Measurements from ENCODE around the gene COL9A3.
"Not testable (repeated sequence)": the region's sequence is repeated elsewhere in the genome, so short reads cannot be mapped to it uniquely, and the experiment has no call there.

The COL9A3 gene

DNA sequence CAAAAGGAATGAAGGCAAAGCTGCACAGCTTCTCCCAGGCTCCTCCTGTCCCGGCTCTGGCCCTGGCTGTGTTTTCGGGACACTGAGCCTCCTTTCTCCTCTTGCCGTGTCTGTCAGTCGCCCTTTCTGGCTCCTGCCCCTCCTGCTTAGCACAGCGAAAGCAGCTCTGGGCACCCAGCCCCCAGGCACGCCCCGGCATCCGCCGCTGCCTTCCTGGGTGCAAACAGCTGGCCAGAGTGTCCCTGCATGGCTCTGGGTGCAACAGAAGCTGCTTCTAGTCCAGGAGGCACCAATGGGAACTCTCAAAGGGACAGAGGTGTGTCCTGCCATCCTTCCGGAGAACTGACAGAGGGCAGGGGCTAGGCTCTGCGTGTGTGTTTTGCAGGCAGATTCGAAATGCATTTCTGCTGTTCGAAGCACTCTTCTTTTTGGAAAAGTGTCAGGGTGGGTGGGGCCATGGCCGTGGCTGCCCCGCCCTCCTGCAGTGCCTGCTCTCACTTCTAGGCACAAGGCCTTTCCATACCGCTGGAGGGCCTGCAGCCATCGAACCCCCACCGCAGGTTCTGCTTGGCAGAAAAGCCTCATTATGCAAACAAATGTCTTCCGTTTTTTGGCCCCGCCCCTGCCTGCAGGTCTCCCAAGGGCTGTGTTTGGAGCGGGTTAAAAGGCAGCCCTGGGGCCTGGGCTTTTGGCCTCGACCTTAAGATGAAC is 15.5 kb downstream of the COL9A3 start:
- in situ Hi-C loops (cut with MboI; ENCODE audit: low sequenced_read_pairs), result no loop called here

DNA sequence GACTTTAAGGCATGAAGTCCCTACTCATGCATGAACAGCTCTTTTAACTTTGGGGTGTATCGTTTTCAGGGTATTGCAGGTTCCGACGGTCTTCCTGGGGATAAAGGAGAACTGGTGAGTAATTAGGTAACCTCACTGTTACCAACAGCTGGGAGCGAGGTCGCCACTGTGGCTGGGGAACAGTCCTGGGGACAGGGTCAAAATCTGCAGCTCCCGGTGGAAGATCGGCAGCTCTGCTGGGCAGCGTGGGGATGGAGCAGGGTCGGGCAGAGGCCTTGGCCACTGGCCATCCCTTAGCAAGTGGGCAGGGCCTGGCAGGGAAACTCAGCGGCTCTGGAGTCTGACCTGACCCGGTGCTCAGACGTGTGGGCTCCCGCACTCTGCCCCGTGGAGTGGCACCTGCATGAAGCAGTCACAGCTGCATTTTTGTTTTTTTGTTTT is 16.1 kb downstream of the COL9A3 start:
- in situ Hi-C loops (cut with MboI; ENCODE audit: low sequenced_read_pairs), result no loop called here

DNA sequence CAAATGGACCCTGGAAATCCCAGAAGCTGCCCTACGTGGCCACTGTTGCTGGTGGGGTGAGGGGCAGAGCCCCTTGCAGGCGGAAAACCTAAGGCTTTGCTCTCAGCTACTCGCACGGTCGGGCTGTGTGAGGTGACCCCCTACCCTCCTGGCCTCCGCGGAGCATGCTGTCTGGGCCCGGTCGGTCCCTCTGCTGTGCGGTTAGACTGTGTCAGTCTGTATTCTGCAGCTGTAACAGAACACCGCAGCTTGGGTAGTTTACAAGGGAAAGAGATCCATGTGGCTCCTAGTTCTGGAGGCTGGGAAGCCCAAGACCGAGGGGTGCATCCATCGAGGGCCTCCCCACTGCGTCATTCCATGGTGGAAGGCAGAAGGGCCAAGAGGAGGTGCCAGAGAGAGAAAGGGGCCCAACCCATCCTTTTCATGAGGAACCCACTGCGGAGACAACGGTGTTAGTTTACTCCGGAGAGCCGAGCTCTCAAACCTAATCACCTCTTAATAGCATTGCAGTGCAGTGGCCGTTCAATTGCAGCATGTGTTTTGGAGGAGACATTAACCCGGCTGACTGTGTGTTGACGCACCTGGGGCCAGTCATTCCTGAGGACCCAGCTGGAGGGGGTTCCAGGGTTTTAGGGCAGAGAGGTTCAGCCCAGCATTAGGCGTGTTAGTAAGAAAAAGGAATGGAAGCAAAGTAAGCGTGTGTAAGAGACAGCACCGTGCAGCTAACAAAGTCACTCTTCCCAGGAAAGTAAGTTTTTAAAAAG is 18.3 kb downstream of the COL9A3 start:
- in situ Hi-C loops (cut with MboI; ENCODE audit: low sequenced_read_pairs), result no loop called here

DNA sequence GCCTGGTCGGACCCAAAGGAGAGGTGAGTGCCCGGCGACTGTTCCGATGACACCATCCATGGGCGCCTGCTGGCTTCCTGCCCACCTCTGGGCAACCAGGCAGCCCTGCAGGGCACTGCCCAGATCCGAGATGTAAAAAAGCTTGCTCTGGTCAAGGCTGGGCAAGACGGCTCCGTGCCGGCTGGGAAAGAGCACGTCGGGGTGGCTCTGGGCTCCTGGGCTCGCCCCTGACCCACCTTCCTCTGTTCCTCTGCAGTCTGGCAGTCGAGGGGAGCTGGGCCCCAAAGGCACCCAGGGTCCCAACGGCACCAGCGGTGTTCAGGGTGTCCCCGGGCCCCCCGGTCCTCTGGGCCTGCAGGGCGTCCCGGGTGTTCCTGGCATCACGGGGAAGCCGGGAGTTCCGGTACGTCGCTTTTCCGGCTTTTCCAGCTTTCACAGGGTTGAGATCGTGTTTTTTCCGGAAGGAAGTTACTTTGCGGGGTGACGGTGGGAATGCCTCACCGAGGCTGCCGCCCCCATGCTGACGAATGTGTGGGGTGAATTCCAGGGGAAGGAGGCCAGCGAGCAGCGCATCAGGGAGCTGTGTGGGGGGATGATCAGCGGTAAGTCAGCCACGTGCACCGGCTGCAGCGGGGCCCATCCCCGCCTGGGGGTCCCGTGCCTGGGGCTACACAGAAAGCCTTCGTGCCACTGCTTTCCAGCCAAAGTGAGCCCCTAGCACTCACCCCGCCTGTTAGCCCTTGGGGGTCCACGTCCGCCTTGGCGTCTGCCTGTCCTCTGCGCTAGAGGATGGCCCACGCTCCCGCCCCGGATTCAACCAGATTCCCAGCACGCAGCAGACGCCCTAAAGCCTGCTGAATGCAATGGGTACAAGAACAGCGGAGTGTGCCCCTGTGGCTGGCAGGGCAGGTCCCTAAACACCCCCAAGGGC is 19.3 kb downstream of the COL9A3 start:
- in situ Hi-C loops (cut with MboI; ENCODE audit: low sequenced_read_pairs), result no loop called here

DNA sequence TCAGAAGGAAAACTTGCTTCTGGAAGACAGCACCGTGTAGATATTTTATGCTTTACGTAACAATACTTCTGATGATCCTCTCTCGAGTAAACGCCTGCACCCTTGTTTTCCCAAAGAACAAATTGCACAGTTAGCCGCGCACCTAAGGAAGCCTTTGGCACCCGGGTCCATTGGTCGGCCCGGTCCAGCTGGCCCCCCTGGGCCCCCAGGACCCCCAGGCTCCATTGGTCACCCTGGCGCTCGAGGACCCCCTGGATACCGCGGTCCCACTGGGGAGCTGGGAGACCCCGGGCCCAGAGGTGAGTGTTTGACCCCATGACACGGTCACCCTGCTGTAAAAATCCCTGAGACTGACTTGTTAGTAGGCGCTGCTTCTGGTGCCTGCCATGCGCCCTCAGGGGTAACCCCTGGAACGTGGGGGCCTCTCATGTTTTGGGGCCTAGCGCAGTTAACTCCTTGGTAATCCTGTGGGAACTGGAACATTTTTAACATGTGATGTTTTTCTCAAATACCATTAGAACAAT is 20.2 kb downstream of the COL9A3 start:
- in situ Hi-C loops (cut with MboI; ENCODE audit: low sequenced_read_pairs), result no loop called here

DNA sequence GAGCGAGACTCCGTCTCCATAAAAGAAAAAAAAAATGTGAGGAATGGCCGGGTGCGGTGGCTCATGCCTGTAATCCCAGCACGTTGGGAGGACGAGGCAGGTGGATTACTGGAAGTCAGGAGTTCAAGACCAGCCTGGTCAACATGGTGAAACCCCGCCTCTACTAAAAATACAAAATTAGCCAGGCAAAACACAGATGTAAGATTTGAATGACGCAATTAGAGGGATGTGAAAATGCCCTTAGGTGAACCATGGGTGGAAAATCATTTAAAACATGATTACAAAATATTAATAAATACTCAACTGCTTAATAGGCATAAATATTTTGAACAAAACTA is 20.9 kb downstream of the COL9A3 start:
- in situ Hi-C loops (cut with MboI; ENCODE audit: low sequenced_read_pairs), result no loop called here

DNA sequence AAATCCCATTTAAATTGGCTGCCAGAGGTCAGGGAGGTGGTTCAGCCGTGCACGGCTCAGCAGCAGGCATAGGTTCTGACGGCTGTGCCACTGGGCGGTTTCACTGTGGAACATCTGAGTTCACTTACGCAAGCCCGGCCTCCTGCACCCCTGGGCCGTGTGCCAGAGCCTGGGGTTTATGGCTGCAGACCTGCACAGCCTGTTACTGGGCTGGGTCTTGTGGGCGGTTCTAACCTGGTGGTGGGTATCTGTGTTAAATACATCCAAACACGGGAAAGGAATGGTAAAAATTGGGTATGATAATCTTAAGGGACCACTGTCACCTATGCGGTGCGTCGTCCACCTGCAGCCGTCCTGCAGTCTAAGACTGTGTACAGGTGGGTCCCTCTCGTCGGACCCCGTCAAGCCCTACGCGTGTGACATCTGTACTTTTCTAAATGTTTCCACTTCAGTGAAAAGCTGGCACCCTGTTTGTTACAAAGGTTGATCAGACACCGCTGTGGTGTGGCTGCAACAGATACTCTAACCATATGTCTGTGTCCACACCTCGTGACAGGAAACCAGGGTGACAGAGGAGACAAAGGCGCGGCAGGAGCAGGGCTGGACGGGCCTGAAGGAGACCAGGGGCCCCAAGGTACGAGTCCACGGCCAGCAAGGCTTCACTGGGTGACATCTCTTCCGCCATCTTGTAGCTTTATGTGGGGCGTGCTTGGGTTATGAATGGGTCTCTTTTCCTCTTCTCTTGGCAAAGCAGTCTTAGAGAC is 21.5 kb downstream of the COL9A3 start:
- in situ Hi-C loops (cut with MboI; ENCODE audit: low sequenced_read_pairs), result no loop called here

DNA sequence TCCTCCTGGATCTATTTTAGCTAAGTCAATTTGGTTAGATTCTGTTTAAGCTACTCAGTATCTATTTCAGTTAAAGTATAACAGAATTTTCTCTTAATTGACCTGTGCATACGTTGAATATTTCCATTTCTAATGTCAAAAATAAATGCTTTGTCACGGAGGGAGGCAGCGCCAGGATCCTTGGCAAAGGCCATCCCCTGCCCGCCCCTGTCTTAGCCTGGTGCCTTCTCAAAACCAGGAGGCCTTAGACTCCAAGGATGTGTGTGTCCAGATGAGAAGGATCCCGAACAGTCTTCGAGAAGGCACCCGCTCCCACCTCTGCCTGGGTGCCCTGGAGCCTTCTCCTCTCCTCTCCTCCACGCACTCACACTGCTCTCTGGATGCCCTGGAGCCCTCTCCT is 22.4 kb downstream of the COL9A3 start:
- in situ Hi-C loops (cut with MboI; ENCODE audit: low sequenced_read_pairs), result no loop called here

DNA sequence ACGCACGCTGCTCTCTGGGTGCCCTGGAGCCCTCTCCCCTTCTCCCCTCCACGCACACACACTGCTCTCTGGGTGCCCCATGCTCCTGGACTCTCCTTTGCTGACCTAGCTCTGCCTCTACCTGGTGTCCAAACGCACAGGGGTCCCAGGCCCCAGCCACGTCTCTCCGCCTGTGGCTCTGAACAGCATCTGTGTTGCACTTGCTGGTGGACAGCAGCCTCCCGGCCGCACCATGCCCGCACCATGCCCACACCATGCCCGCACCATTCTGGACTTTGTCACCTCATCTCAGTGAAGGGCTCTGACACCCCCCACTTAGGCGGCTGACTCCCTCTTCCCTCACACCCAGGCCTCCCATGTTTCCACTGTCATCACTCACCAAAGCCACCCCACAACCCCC is 23.0 kb downstream of the COL9A3 start:
- in situ Hi-C loops (cut with MboI; ENCODE audit: low sequenced_read_pairs), result no loop called here

DNA sequence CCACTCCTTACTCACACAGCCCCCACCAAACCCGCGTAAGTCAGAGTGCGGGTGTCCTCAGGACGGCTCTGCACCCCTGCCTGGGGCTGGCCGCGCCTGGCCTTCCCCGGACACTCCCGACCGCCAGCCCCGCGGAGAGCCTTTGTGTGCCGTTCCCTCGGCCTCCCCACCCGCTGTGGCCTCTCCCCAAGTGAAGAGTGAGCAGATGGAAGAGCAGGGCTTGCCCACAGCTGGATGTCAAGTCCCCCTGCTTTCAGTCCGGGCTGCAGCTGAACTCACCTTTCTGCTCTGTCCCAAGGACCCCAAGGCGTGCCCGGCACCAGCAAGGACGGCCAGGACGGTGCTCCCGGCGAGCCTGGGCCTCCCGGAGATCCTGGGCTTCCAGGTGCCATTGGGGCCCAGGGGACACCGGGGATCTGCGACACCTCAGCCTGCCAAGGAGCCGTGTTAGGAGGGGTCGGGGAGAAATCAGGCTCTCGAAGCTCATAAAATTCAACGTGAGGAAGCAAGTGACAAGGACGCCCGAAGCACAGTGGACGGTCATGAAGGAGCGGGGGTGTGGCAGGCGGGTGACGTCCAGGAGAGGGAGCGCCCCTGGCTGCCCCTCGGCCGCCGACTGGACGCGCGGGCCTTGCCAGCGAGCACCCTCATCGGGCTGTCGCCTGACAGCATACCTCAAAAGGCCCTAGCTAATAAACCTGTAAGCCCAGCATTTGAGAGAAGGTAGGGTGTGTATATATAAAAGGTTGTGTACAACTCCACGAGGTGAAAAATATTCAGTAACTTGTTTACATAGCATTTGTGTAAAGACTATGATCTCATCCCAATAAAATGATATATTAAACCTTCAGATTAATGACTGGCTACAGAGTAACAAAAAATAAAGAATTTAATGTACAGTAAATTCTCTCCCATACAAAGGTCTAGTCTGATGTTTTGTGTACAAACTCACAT is 23.7 kb downstream of the COL9A3 start:
- in situ Hi-C loops (cut with MboI; ENCODE audit: low sequenced_read_pairs), result no loop called here

DNA sequence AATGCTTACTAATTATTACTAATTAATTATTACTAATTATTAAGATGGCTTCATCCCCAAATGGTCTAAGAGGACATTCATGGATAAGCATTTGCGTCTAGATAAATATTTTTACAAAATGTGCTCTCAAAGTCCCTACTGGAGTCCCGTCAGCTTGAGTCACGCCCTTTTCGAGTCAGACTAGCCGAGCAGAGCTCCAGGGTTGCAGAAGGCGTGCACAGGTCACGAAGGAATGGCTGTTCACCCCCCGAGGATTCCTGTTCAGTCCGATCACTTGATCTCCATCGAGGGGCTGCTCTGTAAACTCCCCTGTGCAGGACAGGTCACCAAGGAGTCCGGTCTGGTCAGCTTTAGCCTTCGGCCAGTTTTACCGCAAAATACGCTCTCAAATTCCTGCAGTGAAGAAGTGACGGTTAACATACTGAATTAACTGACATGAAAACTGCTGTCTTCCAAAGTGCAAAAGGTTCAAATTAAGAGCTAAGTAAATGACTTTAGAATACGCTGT is 24.9 kb downstream of the COL9A3 start:
- in situ Hi-C loops (cut with MboI; ENCODE audit: low sequenced_read_pairs), result no loop called here

DNA sequence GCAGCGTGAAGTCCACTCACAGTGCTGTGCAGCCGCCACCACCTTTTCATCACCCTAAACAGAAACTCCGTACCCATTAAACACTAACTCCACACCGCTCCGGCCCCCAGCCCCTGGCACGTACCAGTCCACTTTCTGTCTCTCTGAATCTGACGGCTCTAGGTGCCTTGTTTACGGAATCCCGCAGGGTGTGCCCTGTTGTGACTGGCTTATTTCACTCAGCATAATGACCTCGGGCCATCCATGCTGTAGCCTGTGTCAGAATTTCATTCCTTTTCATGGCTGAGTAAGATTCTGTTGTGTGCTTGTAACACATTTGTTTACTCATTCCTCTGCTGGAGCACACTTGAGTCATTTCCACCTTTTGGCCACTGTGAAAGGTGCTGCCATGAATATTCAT is 26.8 kb downstream of the COL9A3 start:
- in situ Hi-C loops (cut with MboI; ENCODE audit: low sequenced_read_pairs), result no loop called here

DNA sequence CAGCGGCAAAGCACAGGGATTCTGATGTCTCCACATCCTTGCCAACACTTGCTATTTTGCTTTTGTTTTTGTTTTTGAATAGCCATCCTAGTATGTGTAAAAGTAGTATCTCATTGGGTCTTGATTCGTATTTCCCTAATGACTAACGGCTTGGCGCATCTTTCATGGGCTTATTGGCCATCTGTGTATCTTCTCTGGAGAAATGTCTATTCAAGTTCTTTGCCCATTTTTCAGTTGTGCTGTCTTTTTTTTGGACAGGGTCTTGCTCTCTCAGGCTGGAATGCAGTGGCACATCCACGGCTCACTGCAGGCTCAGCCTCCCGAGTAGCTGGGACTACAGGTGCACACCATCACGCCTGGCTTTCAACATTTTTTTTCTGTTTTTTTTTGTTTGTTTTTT is 27.3 kb downstream of the COL9A3 start:
- in situ Hi-C loops (cut with MboI; ENCODE audit: low sequenced_read_pairs), result no loop called here

DNA sequence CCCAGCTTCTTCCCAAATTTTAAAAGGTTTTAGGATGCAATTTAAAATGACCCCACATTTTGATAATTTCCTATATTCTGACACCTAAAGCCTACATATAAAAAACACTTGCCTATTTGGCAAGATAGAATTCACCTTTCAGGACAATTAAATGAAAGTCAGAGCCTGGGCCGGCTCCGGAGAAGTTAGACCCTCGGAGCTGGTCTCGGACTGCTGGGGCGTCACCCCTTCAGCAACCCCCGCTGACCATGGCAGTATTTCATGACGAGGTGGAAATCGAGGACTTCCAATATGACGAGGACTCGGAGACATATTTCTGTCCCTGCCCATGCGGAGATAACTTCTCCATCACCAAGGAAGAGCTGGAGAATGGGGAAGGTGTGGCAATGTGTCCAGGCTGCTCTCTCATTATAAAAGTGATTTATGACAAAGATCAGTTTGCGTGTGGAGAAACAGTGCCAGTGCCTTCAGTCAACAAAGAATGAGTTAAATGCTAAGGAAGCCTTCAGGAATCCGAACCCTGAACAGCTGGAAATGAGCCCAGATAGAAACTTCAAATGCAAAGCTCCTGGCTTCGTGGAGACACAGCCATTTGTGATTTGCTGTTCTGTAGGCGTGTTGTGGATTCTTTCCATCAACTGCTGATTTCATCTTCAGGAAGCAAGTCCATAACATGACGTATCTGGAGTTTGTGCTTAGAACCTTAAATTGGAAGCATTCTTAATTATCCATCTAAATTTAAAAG is 28.7 kb downstream of the COL9A3 start:
- in situ Hi-C loops (cut with MboI; ENCODE audit: low sequenced_read_pairs), result no loop called here

DNA sequence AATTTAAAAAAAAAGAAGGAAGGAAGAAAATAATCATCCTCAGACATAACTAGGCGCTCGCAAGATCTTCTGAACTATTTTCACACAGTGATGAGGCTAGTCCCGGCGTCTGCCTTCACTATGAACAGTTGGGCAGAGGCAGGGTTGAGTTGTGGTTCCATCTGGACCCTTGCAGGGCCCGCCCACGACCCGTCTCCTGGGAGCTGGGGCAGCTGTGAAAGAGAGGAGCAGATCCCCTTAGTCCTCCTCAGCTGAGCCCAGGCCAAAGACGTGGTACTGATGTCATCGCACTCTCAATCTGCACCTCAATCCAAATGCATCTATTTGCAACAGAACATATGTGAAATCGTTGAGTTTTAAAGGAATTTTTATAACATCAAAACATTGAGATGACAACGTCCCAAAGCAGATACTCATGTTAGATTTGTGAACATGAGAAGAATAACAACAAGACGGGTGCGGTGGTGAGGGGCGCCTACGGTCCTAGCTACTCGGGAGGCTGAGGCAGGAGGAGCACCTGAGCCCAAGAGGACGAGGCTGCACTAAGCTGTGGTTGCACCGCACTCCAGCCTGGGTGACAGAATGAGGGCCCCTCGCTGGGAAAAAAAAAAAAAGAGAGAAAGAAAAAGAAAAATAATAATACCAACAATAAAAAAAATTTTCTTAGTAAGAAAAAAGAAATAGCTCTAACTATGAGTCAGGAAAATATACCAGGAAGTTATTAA is 29.5 kb downstream of the COL9A3 start:
- in situ Hi-C loops (cut with MboI; ENCODE audit: low sequenced_read_pairs), result no loop called here

DNA sequence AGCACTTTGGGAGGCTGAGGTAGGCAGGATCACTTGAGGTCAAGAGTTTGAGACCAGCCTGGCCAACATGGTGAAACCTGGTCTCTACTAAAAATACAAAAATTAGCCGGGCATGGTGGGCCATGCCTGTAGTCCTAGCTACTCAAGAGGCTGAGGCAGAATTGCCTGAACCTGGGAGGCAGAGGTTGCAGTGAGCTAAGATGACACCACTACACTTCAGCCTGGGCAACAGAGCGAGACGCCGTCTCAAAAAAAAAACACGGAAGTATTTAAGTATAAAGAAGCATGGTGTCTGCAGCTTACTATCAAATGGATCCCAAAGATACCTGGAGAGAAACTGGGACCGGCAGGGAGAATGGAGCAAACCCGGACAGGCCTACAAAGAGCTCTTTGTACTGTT is 32.1 kb downstream of the COL9A3 start:
- in situ Hi-C loops (cut with MboI; ENCODE audit: low sequenced_read_pairs), result not testable (repeated sequence)

DNA sequence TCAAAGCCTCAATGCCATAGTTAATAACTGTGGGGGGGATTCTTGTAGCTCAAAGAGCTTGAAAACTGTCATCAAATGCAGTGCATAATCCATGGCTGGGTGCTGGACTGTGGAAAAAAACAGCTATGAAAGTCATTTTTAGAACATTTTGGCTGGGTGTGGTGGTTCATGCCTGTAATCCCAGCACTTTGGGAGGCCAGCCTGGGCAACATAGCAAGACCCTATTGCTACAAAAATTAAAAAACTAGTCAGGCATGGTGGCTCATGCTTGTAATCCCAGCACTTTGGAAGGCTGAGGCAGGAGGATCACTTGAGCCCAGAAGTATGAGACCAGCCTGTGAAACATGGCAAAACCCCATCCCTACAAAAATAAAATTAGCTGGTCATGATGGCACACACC is 32.6 kb downstream of the COL9A3 start:
- in situ Hi-C loops (cut with MboI; ENCODE audit: low sequenced_read_pairs), result no loop called here

Measured in HL-60/S4 treated with phorbol 12-myristate 13-acetate at 8.2 ng/mL for 4 days and 3 days (cell line).